ENCODE results near the gene CELSR1.

Gene CELSR1

GRCh38 chr22:46361826-46362202 is 175.6 kb downstream of the CELSR1 start:
- DNase-seq (ENCODE audit: low read depth), result no peak

GRCh38 chr22:46360891-46361290 is 176.5 kb downstream of the CELSR1 start:
- DNase-seq (ENCODE audit: low read depth), result no peak

GRCh38 chr22:46360097-46360496 is 177.3 kb downstream of the CELSR1 start:
- no peak for DNase-seq (ENCODE audit: low read depth)

- DNase-seq (ENCODE audit: low read depth), result no peak
These were observed 178.1 kb downstream of the CELSR1 start for GRCh38 chr22:46359362-46359761.

GRCh38 chr22:46358766-46359165 is 178.7 kb downstream of the CELSR1 start:
- DNase-seq (ENCODE audit: low read depth), result no peak

- DNase-seq (ENCODE audit: low read depth), result no peak
These were observed 179.5 kb downstream of the CELSR1 start for GRCh38 chr22:46357711-46358520.

- DNase-seq (ENCODE audit: low read depth), result no peak
These were observed 180.6 kb downstream of the CELSR1 start for GRCh38 chr22:46356496-46357480.

- DNase-seq (ENCODE audit: low read depth), result no peak
These were observed 181.4 kb downstream of the CELSR1 start for GRCh38 chr22:46355996-46356471.

- peak; percentile 22 for DNase-seq (ENCODE audit: low read depth)
These were observed 181.9 kb downstream of the CELSR1 start for GRCh38 chr22:46355369-46355995.

GRCh38 chr22:46354993-46355305 is 182.5 kb downstream of the CELSR1 start:
- no peak for DNase-seq (ENCODE audit: low read depth)

- no peak for DNase-seq (ENCODE audit: low read depth)
These were observed 183.0 kb downstream of the CELSR1 start for GRCh38 chr22:46354176-46354992.

GRCh38 chr22:46353483-46354105 is 183.8 kb downstream of the CELSR1 start:
- no peak for DNase-seq (ENCODE audit: low read depth)

GRCh38 chr22:46352691-46353386 is 184.6 kb downstream of the CELSR1 start:
- DNase-seq (ENCODE audit: low read depth), result no peak

- no peak for DNase-seq (ENCODE audit: low read depth)
These were observed 185.1 kb downstream of the CELSR1 start for GRCh38 chr22:46352276-46352675.

GRCh38 chr22:46351767-46352166 is 185.7 kb downstream of the CELSR1 start:
- no peak for DNase-seq (ENCODE audit: low read depth)

- no peak for DNase-seq (ENCODE audit: low read depth)
These were observed 186.2 kb downstream of the CELSR1 start for GRCh38 chr22:46351131-46351735.

GRCh38 chr22:46350646-46351045 is 186.8 kb downstream of the CELSR1 start:
- no peak for DNase-seq (ENCODE audit: low read depth)

- DNase-seq (ENCODE audit: low read depth), result no peak
These were observed 187.3 kb downstream of the CELSR1 start for GRCh38 chr22:46350121-46350520.

- DNase-seq (ENCODE audit: low read depth), result no peak
These were observed 187.7 kb downstream of the CELSR1 start for GRCh38 chr22:46349681-46350080.

- no peak for DNase-seq (ENCODE audit: low read depth)
These were observed 188.2 kb downstream of the CELSR1 start for GRCh38 chr22:46349238-46349637.

Data from CMK (cell line).